ENCODE results near the gene MXD1. TPM values are rescaled to one million over a fixed set of nuclear protein-coding genes. Genes with fewer than 3 reads are reported as not detected.

Gene MXD1
- total RNA-seq, 1 donor from 2014 or later: 30.5 TPM

DNA sequence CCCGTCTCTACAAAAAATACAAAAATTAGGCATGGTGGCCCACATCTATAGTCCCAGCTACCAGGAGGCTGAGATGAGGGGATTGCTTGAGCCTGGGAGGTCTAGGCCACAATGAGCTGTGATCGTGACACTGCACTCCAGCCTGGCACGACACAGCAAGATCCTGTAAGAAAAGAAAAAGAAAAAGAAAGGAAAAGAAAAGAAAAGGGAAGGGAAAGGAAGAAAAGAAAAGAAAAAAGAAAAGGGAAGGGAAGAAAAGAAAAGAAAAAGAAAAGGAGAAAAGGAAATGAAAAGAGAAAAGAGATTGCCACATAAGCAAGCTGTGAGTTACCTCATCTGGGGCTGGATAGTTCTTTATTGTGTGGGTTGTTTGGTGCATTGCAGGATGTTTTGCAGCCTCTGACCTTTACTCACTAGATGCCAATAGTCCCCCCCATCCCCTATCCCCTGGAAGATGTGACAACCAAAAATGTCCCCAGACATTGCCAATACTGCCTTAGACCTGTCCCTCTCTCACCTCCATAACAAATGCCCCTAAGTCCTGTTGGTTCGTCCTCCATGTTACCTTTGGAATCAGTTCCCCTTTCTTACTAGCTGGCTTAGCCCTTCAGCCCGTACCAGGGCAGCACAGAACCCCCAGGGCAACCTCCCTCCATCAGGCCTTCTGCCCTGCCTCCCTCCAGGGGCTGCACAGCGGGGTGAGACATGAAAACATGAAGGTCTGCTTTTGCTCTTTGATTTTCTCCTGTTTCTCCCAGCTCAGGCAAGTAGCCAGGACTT lies 37.6 kb downstream of the MXD1 start:
- no peak for TF ChIP-seq CTCF (IDR thresholded peaks at IDR 0.05; ENCODE audit: insufficient read depth, low read length, severe bottlenecking)
- no peak overlapping the region for H3K4me3 ChIP-seq (ENCODE audit: low read depth, low read length)
- FAIRE-seq (no peak), DNase-seq (ENCODE audit: low read depth) (no peak)
- H3K36me3 ChIP-seq (ENCODE audit: control insufficient read depth, insufficient read depth, low read length): no peaks in the 10 kb centered on the region
- H3K27me3 ChIP-seq (ENCODE audit: control insufficient read depth, insufficient read depth, low read length): no peaks in the 10 kb centered on the region

DNA sequence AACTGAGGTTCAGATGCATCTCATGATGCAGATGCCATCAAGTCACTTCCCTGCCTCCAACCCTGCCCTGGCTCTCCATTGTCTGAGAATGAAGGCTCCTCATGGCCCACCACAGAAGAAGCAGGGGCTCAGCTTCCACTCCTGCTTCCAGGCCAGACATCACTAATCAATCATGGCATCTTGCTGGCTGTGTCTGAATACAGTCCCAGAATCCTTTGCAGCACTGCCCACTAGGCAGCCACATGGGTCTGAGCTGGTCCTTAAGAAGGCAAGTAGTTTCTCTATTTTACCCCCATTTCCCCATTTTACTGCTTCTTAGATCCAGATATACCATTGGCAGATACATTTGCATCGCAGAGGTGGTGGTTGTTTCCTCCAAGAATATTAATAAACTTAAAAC lies 39.2 kb downstream of the MXD1 start:
- no peak for TF ChIP-seq CTCF (IDR thresholded peaks at IDR 0.05; ENCODE audit: insufficient read depth, low read length, severe bottlenecking)
- H3K36me3 ChIP-seq (ENCODE audit: control insufficient read depth, insufficient read depth, low read length): no peaks in the 10 kb centered on the region
- FAIRE-seq: no peak
- H3K4me3 ChIP-seq (ENCODE audit: low read depth, low read length): no peak overlapping the region
- no peak for DNase-seq (ENCODE audit: low read depth)
- H3K27me3 ChIP-seq (ENCODE audit: control insufficient read depth, insufficient read depth, low read length): no peaks in the 10 kb centered on the region

- Histone ChIP-seq H3K36me3 (ENCODE audit: control insufficient read depth, insufficient read depth, low read length) (no peaks in the 10 kb centered on the region), H3K4me3 (ENCODE audit: low read depth, low read length) (no peak overlapping the region), H3K27me3 (ENCODE audit: control insufficient read depth, insufficient read depth, low read length) (no peaks in the 10 kb centered on the region)
- FAIRE-seq (no peak), DNase-seq (ENCODE audit: low read depth) (peak; percentile 41)
- TF ChIP-seq CTCF (IDR thresholded peaks at IDR 0.05; ENCODE audit: insufficient read depth, low read length, severe bottlenecking): no peak
Measured at GRCh38 chr2:69955029-69955428, 40.1 kb downstream of the MXD1 start.

DNA sequence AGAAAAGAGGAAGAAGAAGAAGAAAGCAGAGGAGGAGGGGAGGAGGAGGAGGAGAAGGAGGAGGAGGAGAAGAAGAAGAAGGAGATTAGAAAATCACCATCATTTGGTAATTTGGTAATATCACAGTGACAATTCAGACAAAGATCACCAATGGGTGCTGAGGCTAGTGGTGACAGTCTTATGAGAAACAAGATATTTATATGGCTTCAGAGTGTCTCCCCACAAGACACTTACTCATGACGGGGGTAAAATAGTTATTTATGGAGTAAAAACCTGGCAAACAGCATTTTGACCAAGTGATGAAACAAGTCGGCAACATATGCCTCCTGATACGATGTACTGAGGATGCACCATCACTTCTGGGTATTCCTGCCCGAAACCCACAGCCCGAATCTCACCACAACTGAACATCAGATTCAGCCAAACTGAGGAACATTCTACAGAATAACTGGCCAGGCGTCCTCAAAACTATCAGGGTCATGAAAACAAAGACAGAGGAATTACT lies 41.6 kb downstream of the MXD1 start:
- Histone ChIP-seq H3K27me3 (ENCODE audit: control insufficient read depth, insufficient read depth, low read length) (no peaks in the 10 kb centered on the region), H3K4me3 (ENCODE audit: low read depth, low read length) (no peak overlapping the region), H3K36me3 (ENCODE audit: control insufficient read depth, insufficient read depth, low read length) (no peaks in the 10 kb centered on the region)
- no peak for TF ChIP-seq CTCF (IDR thresholded peaks at IDR 0.05; ENCODE audit: insufficient read depth, low read length, severe bottlenecking)
- no peak for FAIRE-seq
- DNase-seq (ENCODE audit: low read depth): no peak

- DNase-seq (ENCODE audit: low read depth) (no peak), FAIRE-seq (no peak)
- no peak overlapping the region for H3K4me3 ChIP-seq (ENCODE audit: low read depth, low read length)
- TF ChIP-seq CTCF (IDR thresholded peaks at IDR 0.05; ENCODE audit: insufficient read depth, low read length, severe bottlenecking): no peak
- no peaks in the 10 kb centered on the region for H3K36me3 ChIP-seq (ENCODE audit: control insufficient read depth, insufficient read depth, low read length)
- H3K27me3 ChIP-seq (ENCODE audit: control insufficient read depth, insufficient read depth, low read length): no peaks in the 10 kb centered on the region
Measured at GRCh38 chr2:69957965-69958364, 43.1 kb downstream of the MXD1 start.

GRCh38 chr2:69958480-69958879 lies 43.6 kb downstream of the MXD1 start:
- H3K36me3 ChIP-seq (ENCODE audit: control insufficient read depth, insufficient read depth, low read length): no peaks in the 10 kb centered on the region
- no peak for FAIRE-seq
- H3K27me3 ChIP-seq (ENCODE audit: control insufficient read depth, insufficient read depth, low read length): no peaks in the 10 kb centered on the region
- no peak for TF ChIP-seq CTCF (IDR thresholded peaks at IDR 0.05; ENCODE audit: insufficient read depth, low read length, severe bottlenecking)
- H3K4me3 ChIP-seq (ENCODE audit: low read depth, low read length): no peak overlapping the region
- no peak for DNase-seq (ENCODE audit: low read depth)
